ENCODE results near the gene ATG2B.

DNA sequence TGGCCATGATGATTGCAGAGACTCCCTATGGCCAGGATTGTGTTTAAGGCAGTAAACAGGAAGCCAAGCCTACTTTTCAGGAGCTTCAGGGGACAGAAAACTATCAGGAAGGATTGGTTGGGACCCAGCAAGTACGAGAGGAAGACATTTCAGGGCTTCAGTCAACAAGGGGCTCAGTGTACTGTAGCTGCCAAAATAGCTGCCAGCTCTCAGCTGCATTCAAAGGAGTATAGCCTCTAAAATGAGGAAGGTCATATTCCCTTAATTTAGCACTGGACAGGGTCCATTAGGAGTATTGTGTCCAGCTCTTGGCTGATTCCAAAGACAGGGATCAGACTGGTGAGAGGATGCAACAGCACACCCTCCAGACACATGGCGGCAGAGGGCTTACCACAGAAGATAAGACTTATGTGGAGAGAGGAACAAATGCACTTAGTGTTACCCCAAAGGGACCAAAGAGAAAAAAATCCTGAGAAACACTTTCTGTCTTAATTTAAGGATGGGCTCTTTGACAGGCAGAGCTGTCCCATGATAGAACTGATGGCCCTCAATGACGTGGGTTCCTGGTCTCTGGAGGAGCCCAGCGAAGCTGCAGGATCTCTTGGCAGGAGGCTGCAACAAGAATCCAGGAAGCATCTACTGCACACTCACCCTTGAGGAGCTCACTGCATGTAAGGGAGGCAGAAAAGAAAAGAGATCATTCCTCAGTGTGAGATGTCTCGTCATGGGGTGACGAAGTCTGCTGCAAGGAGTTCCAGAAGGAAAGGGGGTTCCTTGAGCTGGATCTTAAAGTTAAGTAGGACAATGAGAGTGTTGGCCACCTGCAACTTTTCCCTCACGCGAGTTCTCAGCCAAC, 92.3 kb downstream of the ATG2B start:
- TF ChIP-seq, protein P1, sequence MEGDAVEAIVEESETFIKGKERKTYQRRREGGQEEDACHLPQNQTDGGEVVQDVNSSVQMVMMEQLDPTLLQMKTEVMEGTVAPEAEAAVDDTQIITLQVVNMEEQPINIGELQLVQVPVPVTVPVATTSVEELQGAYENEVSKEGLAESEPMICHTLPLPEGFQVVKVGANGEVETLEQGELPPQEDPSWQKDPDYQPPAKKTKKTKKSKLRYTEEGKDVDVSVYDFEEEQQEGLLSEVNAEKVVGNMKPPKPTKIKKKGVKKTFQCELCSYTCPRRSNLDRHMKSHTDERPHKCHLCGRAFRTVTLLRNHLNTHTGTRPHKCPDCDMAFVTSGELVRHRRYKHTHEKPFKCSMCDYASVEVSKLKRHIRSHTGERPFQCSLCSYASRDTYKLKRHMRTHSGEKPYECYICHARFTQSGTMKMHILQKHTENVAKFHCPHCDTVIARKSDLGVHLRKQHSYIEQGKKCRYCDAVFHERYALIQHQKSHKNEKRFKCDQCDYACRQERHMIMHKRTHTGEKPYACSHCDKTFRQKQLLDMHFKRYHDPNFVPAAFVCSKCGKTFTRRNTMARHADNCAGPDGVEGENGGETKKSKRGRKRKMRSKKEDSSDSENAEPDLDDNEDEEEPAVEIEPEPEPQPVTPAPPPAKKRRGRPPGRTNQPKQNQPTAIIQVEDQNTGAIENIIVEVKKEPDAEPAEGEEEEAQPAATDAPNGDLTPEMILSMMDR (IDR thresholded peaks at IDR 0.05) = no peak
- TF ChIP-seq POLR2A (IDR thresholded peaks at IDR 0.05) (no peak), EP300 (IDR thresholded peaks at IDR 0.05) (no peak)

Measured in tibial nerve (tissue), 4 donors.